Stimulated activated naive CD8-positive, alpha-beta T cell treated with anti-CD3 and anti-CD28 coated beads, Interleukin-15, amount 100 ng/mL, for 72 hours (primary cell): Measurements from ENCODE around the gene USP19.

Experiments
- ATAC-seq: fragments of 150-1000 bp; cut with Tn5 transposase; 2 replicates; pipeline ENCODE4 v1.10.0; 2021; ENCODE audit warnings: mild to moderate bottlenecking, moderate library complexity
- DNase-seq, 2 donors: peaks; one replicate each; pipeline ENCODE4 v3.0.0; 2021 to 2022
- H3K27ac Mint-ChIP-seq, 2 donors: one replicate each; pipeline ENCODE4 v1.8.0; 2022; ENCODE audit warnings: mild to moderate bottlenecking in 2 of 2, mixed read lengths in 2 of 2, moderate library complexity in 2 of 2
- H3K27me3 Mint-ChIP-seq: one replicate; pipeline ENCODE4 v1.8.0; 2022; ENCODE audit warnings: mixed read lengths
- H3K4me1 Mint-ChIP-seq: one replicate; pipeline ENCODE4 v1.8.0; 2022; ENCODE audit warnings: mild to moderate bottlenecking, mixed read lengths
- H3K4me3 Mint-ChIP-seq, 2 donors: one replicate each; pipeline ENCODE4 v1.8.0; 2022; ENCODE audit warnings: mild to moderate bottlenecking in 2 of 2, mixed read lengths in 2 of 2, moderate library complexity in 1 of 2
- H3K9me3 Mint-ChIP-seq, 2 donors: one replicate each; pipeline ENCODE4 v1.8.0; 2022; ENCODE audit warnings: mixed read lengths in 2 of 2

USP19 gene

GRCh38 chr3:49092938-49093852 lies 27.4 kb downstream of the USP19 start:
- Mint-ChIP-seq H3K27me3 (no peaks in the 10 kb centered on the region), H3K27ac (peak overlapping the region; percentile 94 to 98), H3K4me3 (peak overlapping the region; percentile 86 to 88), H3K4me1 (peaks cover 46% of the 10 kb centered on the region), H3K9me3 (no peaks in the 10 kb centered on the region)
- peak; percentile 85 to 87 for DNase-seq
- peak; percentile 52 for ATAC-seq

GRCh38 chr3:49081429-49081828 lies 39.2 kb downstream of the USP19 start:
- Mint-ChIP-seq H3K4me3 (no peak overlapping the region), H3K27me3 (no peaks in the 10 kb centered on the region), H3K9me3 (no peaks in the 10 kb centered on the region), H3K4me1 (no peaks in the 10 kb centered on the region), H3K27ac (no peak overlapping the region)
- ATAC-seq (no peak), DNase-seq (no peak)

GRCh38 chr3:49079270-49079669 lies 41.4 kb downstream of the USP19 start:
- DNase-seq: no peak
- ATAC-seq: no peak
- Mint-ChIP-seq H3K27me3 (no peaks in the 10 kb centered on the region), H3K4me1 (no peaks in the 10 kb centered on the region), H3K4me3 (no peak overlapping the region), H3K27ac (no peak overlapping the region), H3K9me3 (no peaks in the 10 kb centered on the region)

- no peak for DNase-seq
- no peak overlapping the region for H3K27ac Mint-ChIP-seq
- no peaks in the 10 kb centered on the region for H3K9me3 Mint-ChIP-seq
- H3K27me3 Mint-ChIP-seq: no peaks in the 10 kb centered on the region
- no peak overlapping the region for H3K4me3 Mint-ChIP-seq
- no peaks in the 10 kb centered on the region for H3K4me1 Mint-ChIP-seq
- no peak for ATAC-seq
Measured at GRCh38 chr3:49076646-49077045, 44.0 kb downstream of the USP19 start.

GRCh38 chr3:49076116-49076515 lies 44.5 kb downstream of the USP19 start:
- no peaks in the 10 kb centered on the region for H3K27me3 Mint-ChIP-seq
- H3K9me3 Mint-ChIP-seq: no peaks in the 10 kb centered on the region
- no peak overlapping the region for H3K27ac Mint-ChIP-seq
- no peak for DNase-seq
- no peaks in the 10 kb centered on the region for H3K4me1 Mint-ChIP-seq
- H3K4me3 Mint-ChIP-seq: no peak overlapping the region
- no peak for ATAC-seq
